H1 (cell line): Measurements from ENCODE around the gene AGBL4. TPM values are rescaled to one million over a fixed set of nuclear protein-coding genes. Genes with fewer than 3 reads are reported as not detected.

Source experiments
- CTCF ChIA-PET: fragments of 300-600 bp; sonication (Branson Sonifier 250); formaldehyde crosslinking; loops from one replicate; lab custom pipeline; 2021; ENCODE audit not compliant: partially characterized antibody; lab: Charles Lee
- POLR2A ChIA-PET: fragments of 300-600 bp; sonication (Branson Sonifier 250); formaldehyde crosslinking; loops from one replicate; lab custom pipeline; 2021; ENCODE audit warnings: inconsistent platforms; ENCODE audit not compliant: partially characterized antibody; lab: Charles Lee
- DNase-seq, 2 experiments: peaks; one replicate each; pipeline versions ENCODE4 v3.0.0 to v3.0.0-alpha.2; 2010 to 2022; ENCODE audit warnings: low spot score in 2 of 2, low read depth in 1 of 2, mixed read lengths in 1 of 2
- FAIRE-seq: peaks from 2 replicates; lab custom pipeline; 2011; peaks lifted over from hg19 to GRCh38; lab: Jason Lieb, UNC
- H2AFZ ChIP-seq: 2 replicates; pipeline ENCODE4 v1.8.1; 2012; ENCODE audit warnings: low read length, inconsistent platforms
- H2AK5ac ChIP-seq: 2 replicates; pipeline ENCODE4 v1.6.1; 2013; ENCODE audit warnings: low read depth, low read length
- H2BK120ac ChIP-seq: replicated peaks from 2 replicates; pipeline ENCODE3; 2013; ENCODE audit warnings: low read depth, low read length, inconsistent platforms
- H2BK12ac ChIP-seq: 2 replicates; pipeline ENCODE4 v1.6.1; 2013; ENCODE audit warnings: low read depth, low read length
- H2BK15ac ChIP-seq: 2 replicates; pipeline ENCODE4 v1.6.1; 2013; ENCODE audit warnings: low read length
- H2BK20ac ChIP-seq: 2 replicates; pipeline ENCODE4 v1.6.1; 2013; ENCODE audit warnings: low read length
- H2BK5ac ChIP-seq: 2 replicates; pipeline ENCODE4 v1.6.1; 2013; ENCODE audit warnings: low read depth, low read length
- H3K14ac ChIP-seq: 2 replicates; pipeline ENCODE4 v1.6.1; 2013; ENCODE audit warnings: inconsistent platforms; ENCODE audit not compliant: insufficient read length
- H3K18ac ChIP-seq: 2 replicates; pipeline ENCODE4 v1.6.1; 2013; ENCODE audit warnings: low read length; ENCODE audit errors: extremely low read depth
- H3K23ac ChIP-seq: 2 replicates; pipeline ENCODE4 v1.6.1; 2013; ENCODE audit warnings: inconsistent platforms; ENCODE audit not compliant: insufficient read length
- H3K23me2 ChIP-seq: 2 replicates; pipeline ENCODE4 v1.6.1; 2013; ENCODE audit warnings: low read depth, low read length
- H3K27ac ChIP-seq: 2 replicates; pipeline ENCODE4 v1.6.1; 2011; ENCODE audit warnings: low read depth, low read length, inconsistent platforms
- H3K27me3 ChIP-seq, 4 experiments: replicated peaks in 1 of 4; 1 replicate in 1 of 4; 2 replicates in 3 of 4; pipeline versions ENCODE4 v1.6.1 to v1.8.1; 2011 to 2013; ENCODE audit warnings: low read length in 3 of 4, mild to moderate bottlenecking in 3 of 4, inconsistent platforms in 2 of 4, mixed read lengths in 2 of 4, moderate library complexity in 1 of 4; ENCODE audit not compliant: control insufficient read depth in 3 of 4, insufficient read depth in 3 of 4; ENCODE audit errors: extremely low read depth in 1 of 4
- H3K36me3 ChIP-seq, 4 experiments: 2 replicates each; pipeline versions ENCODE4 v1.6.1 to v1.8.1; 2011 to 2013; ENCODE audit warnings: mild to moderate bottlenecking in 4 of 4, low read length in 3 of 4, moderate library complexity in 2 of 4, control low read depth in 1 of 4, inconsistent platforms in 1 of 4; ENCODE audit not compliant: insufficient read depth in 4 of 4, control insufficient read depth in 2 of 4
- H3K4ac ChIP-seq: replicated peaks from 2 replicates; pipeline ENCODE3; 2013; ENCODE audit warnings: low read length, low read depth, mixed read lengths, inconsistent platforms; ENCODE audit not compliant: insufficient read length
- H3K4me1 ChIP-seq, 4 experiments: replicated peaks in 1 of 4; 1 replicate in 1 of 4; 2 replicates in 3 of 4; pipeline versions ENCODE4 v1.6.1 to v1.8.1; 2011 to 2013; ENCODE audit warnings: low read length in 3 of 4, inconsistent platforms in 2 of 4, mixed read lengths in 1 of 4; ENCODE audit not compliant: insufficient read depth in 4 of 4, control insufficient read depth in 3 of 4
- H3K4me2 ChIP-seq, 2 experiments: 2 replicates each; pipeline versions ENCODE4 v1.6.1 to v1.8.1; 2011 to 2013; ENCODE audit warnings: low read depth in 2 of 2, low read length in 2 of 2, control low read depth in 1 of 2, inconsistent platforms in 1 of 2, mild to moderate bottlenecking in 1 of 2; ENCODE audit not compliant: insufficient read depth in 1 of 2
- H3K4me3 ChIP-seq, 4 experiments: fragments of 200-600, 300-600 bp in 1 of 4; sonication (generic), shearing (Covaris generic), sonication (Bioruptor Twin) in 1 of 4; 2 replicates each; pipeline versions ENCODE4 v1.5.1 to v1.8.1; 2011 to 2016; ENCODE audit warnings: low read length in 4 of 4, low read depth in 3 of 4, control low read depth in 2 of 4, inconsistent platforms in 2 of 4, mild to moderate bottlenecking in 2 of 4, mixed read lengths in 1 of 4, moderate library complexity in 1 of 4; ENCODE audit not compliant: insufficient read depth in 2 of 4; ENCODE audit errors: extremely low read depth in 1 of 4
- H3K56ac ChIP-seq: replicated peaks from 2 replicates; pipeline ENCODE3; 2013; ENCODE audit warnings: low read depth, mild to moderate bottlenecking, mixed read lengths, low read length, inconsistent platforms; ENCODE audit not compliant: insufficient read length
- H3K79me1 ChIP-seq: 2 replicates; pipeline ENCODE4 v1.6.1; 2013; ENCODE audit warnings: low read depth, low read length, control low read depth
- H3K79me2 ChIP-seq, 2 experiments: 2 replicates each; pipeline versions ENCODE4 v1.6.1 to v1.8.1; 2012 to 2013; ENCODE audit warnings: low read length in 2 of 2, mild to moderate bottlenecking in 2 of 2, inconsistent platforms in 1 of 2; ENCODE audit not compliant: insufficient read depth in 2 of 2, control insufficient read depth in 1 of 2
- H3K9ac ChIP-seq, 4 experiments: replicated peaks in 1 of 4; 1 replicate in 1 of 4; 2 replicates in 3 of 4; pipeline versions ENCODE4 v1.6.1 to v1.8.1; 2011 to 2013; ENCODE audit warnings: low read depth in 3 of 4, low read length in 3 of 4, control low read depth in 2 of 4, mild to moderate bottlenecking in 2 of 4, moderate library complexity in 2 of 4, inconsistent platforms in 1 of 4; ENCODE audit errors: extremely low read depth in 1 of 4
- H3K9me3 ChIP-seq, 2 experiments: 2 replicates each; pipeline versions ENCODE4 v1.6.1 to v1.8.1; 2012 to 2013; ENCODE audit warnings: mild to moderate bottlenecking in 2 of 2, moderate library complexity in 2 of 2, control low read depth in 1 of 2, inconsistent platforms in 1 of 2, low read depth in 1 of 2, low read length in 1 of 2, mixed read lengths in 1 of 2; ENCODE audit not compliant: insufficient read depth in 2 of 2
- H4K20me1 ChIP-seq, 2 experiments: replicated peaks in 1 of 2; 2 replicates each; pipeline versions ENCODE3 to v1.8.1; 2011 to 2013; ENCODE audit warnings: inconsistent platforms in 2 of 2, low read length in 2 of 2, mild to moderate bottlenecking in 1 of 2; ENCODE audit not compliant: insufficient read depth in 2 of 2, control insufficient read depth in 1 of 2
- H4K5ac ChIP-seq: 2 replicates; pipeline ENCODE4 v1.6.1; 2013; ENCODE audit warnings: low read length, low read depth, mixed read lengths, inconsistent platforms; ENCODE audit not compliant: insufficient read length
- H4K8ac ChIP-seq: 2 replicates; pipeline ENCODE4 v1.8.0; 2013; ENCODE audit warnings: mild to moderate bottlenecking, moderate library complexity, low read length, inconsistent platforms; ENCODE audit not compliant: insufficient read depth; ENCODE audit errors: extremely low read depth
- H4K91ac ChIP-seq: replicated peaks from 2 replicates; pipeline ENCODE3; 2013; ENCODE audit warnings: low read length, mixed read lengths, inconsistent platforms; ENCODE audit not compliant: insufficient read length
- BRCA1 ChIP-seq: IDR thresholded peaks from 2 replicates; pipeline ENCODE4 v1.6.1; 2012; ENCODE audit warnings: low read depth, low read length, improper control_type of control experiment
- CHD2 ChIP-seq: IDR thresholded peaks from 2 replicates; pipeline ENCODE4 v1.6.1; 2012; ENCODE audit warnings: low read length, improper control_type of control experiment
- EGR1 ChIP-seq: IDR thresholded peaks from 2 replicates; pipeline ENCODE4 v1.6.1; 2011; ENCODE audit warnings: low read depth, low read length, borderline replicate concordance
- HDAC6 ChIP-seq: IDR thresholded peaks from one replicate; pipeline ENCODE4 v1.7.1; 2012; ENCODE audit warnings: low read depth, mild to moderate bottlenecking, inconsistent platforms, low read length, moderate library complexity
- JUN ChIP-seq: IDR thresholded peaks from 2 replicates; pipeline ENCODE4 v1.6.1; 2011; ENCODE audit warnings: low read depth, mild to moderate bottlenecking, improper control_type of control experiment, low read length
- JUND ChIP-seq: IDR thresholded peaks from 2 replicates; pipeline ENCODE4 v1.6.1; 2011; ENCODE audit warnings: mild to moderate bottlenecking, improper control_type of control experiment, low read length
- PHF8 ChIP-seq: fragments of 200-600 bp; sonication (generic); conservative IDR thresholded peaks from 2 replicates; pipeline ENCODE4 v1.7.1; 2012; ENCODE audit warnings: low read depth, mild to moderate bottlenecking, inconsistent platforms, low read length, moderate library complexity
- SIN3A ChIP-seq, 2 experiments: IDR thresholded peaks in 1 of 2; conservative IDR thresholded peaks in 1 of 2; 2 replicates each; pipeline ENCODE4 v1.6.1; 2011 to 2012; ENCODE audit warnings: low read length in 2 of 2, improper control_type of control experiment in 1 of 2, low read depth in 1 of 2, mild to moderate bottlenecking in 1 of 2
- SIRT6 ChIP-seq: IDR thresholded peaks from one replicate; pipeline ENCODE4 v1.7.1; 2012; ENCODE audit warnings: low read length, inconsistent platforms
- SP1 ChIP-seq: IDR thresholded peaks from 2 replicates; pipeline ENCODE4 v1.6.1; 2011; ENCODE audit warnings: low read depth, low read length
- SP2 ChIP-seq: IDR thresholded peaks from 2 replicates; pipeline ENCODE4 v1.6.1; 2012; ENCODE audit warnings: mild to moderate bottlenecking, low read length, inconsistent platforms
- SP4 ChIP-seq: IDR thresholded peaks from 2 replicates; pipeline ENCODE4 v1.6.1; 2012; ENCODE audit warnings: low read length, inconsistent platforms
- TAF1 ChIP-seq: IDR thresholded peaks from 2 replicates; pipeline ENCODE4 v1.6.1; 2011; ENCODE audit warnings: mild to moderate bottlenecking, low read depth, low read length
- ZNF274 ChIP-seq: IDR thresholded peaks from 2 replicates; pipeline ENCODE4 v1.7.0; 2012; ENCODE audit warnings: low read length, borderline replicate concordance; ENCODE audit errors: extremely low read depth
- WGBS, 2 experiments: shearing (Covaris generic) in 1 of 2; methylation state at CpG; one replicate each; pipeline versions ENCODE4 v1.1.6 to v1.1.7; 2013 to 2015; ENCODE audit warnings: low lambda C conversion rate in 2 of 2, mixed read lengths in 2 of 2, inconsistent platforms in 1 of 2, low coverage in 1 of 2, missing lambda C conversion rate in 1 of 2; ENCODE audit not compliant: insufficient replicate concordance in 2 of 2, insufficient coverage in 1 of 2, insufficient read length in 1 of 2; ENCODE audit errors: extremely low coverage in 1 of 2, missing lambda C conversion rate in 1 of 2; 5-methylcytosine and 5-hydroxymethylcytosine counted together
- polyA plus RNA-seq, 7 experiments: library from polyadenylated mRNA; depleted of rRNA in 3 of 7; stranded (reverse) in 5 of 7; unstranded in 2 of 7; fragments of >200 nt in 5 of 7; fragments of 200-250 nt in 2 of 7; gene quantifications; 1 replicate in 5 of 7; 2 replicates in 1 of 7; 4 replicates in 1 of 7; pipeline versions ENCODE4 v1.2.1 to v1.2.3, GENCODE V29; 2011 to 2013; ENCODE audit warnings: missing spikeins in 2 of 7, mixed read lengths in 2 of 7
- total RNA-seq: library from RNA; stranded (reverse); fragmentation: NEBNext Ultra II Directional; extraction: Animal tissue kit (Norgen Biotek cat#: 25700); gene quantifications from 2 replicates; pipeline ENCODE4 v1.2.1, GENCODE V29; 2021

Gene AGBL4
- total and polyA plus RNA-seq, 2 of the 8 experiments (the other 6 are each of a cell fraction or from before 2014, with no cell fraction given): 0.41 to 0.45 TPM

DNA sequence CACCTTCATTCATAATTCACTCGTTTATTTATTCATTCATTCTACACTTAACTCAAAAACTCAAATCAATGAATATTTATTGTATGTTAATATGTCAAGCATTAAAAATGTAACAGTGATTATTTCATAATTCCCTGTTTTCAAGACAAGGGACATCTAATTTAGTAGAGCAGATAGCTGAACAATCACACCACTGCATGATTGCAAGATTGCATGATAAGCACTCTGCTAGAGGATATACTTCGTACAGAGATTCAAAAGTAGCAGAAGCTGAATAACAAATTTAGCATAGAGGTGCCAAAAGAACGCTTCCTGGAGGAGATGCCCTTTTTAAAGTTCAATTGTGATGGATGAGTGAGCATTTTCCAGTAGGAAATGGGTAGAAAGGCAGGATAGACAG is 1056.4 kb downstream of the AGBL4 start:
- ChIA-PET POLR2A (no interaction called here), CTCF (no interaction called here)
- Histone ChIP-seq H3K14ac (no peak overlapping the region), H3K9ac (no peak overlapping the region), H2AFZ (no peak overlapping the region), H3K36me3 (no peaks in the 10 kb centered on the region), H2BK20ac (no peak overlapping the region), H2BK120ac (no peak overlapping the region), H3K4me1 (no peaks in the 10 kb centered on the region), H4K8ac (no peak overlapping the region), H4K5ac (no peak overlapping the region), H3K4ac (no peak overlapping the region), H3K27ac (no peak overlapping the region), H2BK5ac (no peak overlapping the region), H2BK12ac (no peak overlapping the region), H2AK5ac (no peak overlapping the region), H2BK15ac (no peak overlapping the region), H3K23me2 (no peaks in the 10 kb centered on the region), H3K79me2 (no peaks in the 10 kb centered on the region), H3K56ac (no peak overlapping the region), H3K9me3 (peaks cover 68 to 81% of the 10 kb centered on the region in 2 experiments), H3K27me3 (no peaks in the 10 kb centered on the region), H4K20me1 (no peaks in the 10 kb centered on the region), H4K91ac (no peak overlapping the region), H3K4me3 (no peak overlapping the region), H3K4me2 (no peak overlapping the region), H3K18ac (no peak overlapping the region), H3K79me1 (no peaks in the 10 kb centered on the region), H3K23ac (no peak overlapping the region)
- WGBS, 2 experiments: 56 to 100% methylated on average over 1 to 3 of the region's 3 CpGs
- no peak for DNase-seq
- no peak for FAIRE-seq
- no peak for TF ChIP-seq HDAC6
- no peak for TF ChIP-seq EGR1
- no peak for TF ChIP-seq PHF8
- TF ChIP-seq BRCA1: no peak
- no peak for TF ChIP-seq SIN3A (conservative IDR thresholded peaks at IDR 0.05 in 1 of 2, IDR thresholded peaks at IDR 0.05 in 1 of 2; ENCODE audit: low read depth in 1 of 2, low read length in 2 of 2)
- no peak for TF ChIP-seq ZNF274
- no peak for TF ChIP-seq SP1
- no peak for TF ChIP-seq JUND
- TF ChIP-seq SP4: no peak
- TF ChIP-seq SIRT6: no peak
- no peak for TF ChIP-seq SP2
- TF ChIP-seq TAF1: no peak
- no peak for TF ChIP-seq JUN
- no peak for TF ChIP-seq CHD2
